Stimulated activated CD8-positive, alpha-beta memory T cell treated with anti-CD3 and anti-CD28 coated beads, Interleukin-4, amount 100 ng/mL, for 24 hours (primary cell): Measurements from ENCODE around the gene APBA2.

Source experiments
- DNase-seq: peaks from one replicate; pipeline ENCODE4 v3.0.0-alpha.2; 2020; ENCODE audit warnings: low read depth

Gene APBA2

DNA sequence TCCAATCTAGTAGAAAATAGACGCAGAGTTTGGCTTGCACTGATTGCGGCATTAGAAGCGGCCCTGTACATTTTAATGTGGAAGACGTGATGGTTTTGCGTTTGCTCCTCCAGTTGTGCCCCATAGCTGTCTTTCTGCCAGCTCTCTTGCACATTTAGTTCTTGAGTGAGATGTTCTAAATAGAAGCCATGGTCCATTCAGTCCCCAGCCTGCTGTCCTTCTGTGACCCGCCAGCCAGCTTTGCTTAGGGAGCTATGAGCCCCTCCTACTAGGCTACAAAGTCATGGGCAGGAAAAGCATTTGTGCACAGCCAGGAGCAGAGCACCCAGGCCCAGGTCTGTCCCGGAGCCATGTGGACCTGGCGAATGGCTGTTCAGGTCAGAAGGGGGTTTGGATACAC, 50.3 kb downstream of the APBA2 start:
- no peak for DNase-seq

DNA sequence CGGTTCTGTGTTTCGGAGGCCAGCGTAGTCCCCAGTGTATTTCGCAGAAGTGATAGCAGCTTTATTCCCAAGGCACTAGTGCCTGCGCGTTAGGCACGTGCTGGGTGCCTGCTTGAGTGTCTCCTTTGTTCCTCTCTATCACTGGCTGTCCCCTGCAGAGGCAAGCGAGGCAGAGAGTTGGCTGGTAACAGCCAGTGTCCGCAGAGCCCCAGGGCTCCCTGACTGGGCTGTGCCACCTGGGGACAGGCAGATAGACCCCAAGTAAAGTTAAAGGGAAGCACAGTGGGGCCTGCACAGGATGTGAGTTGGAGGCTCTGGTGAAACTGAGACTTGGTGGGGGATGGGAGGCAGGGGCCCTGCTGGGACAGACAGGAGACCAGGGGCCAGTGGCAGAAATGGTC, 50.7 kb downstream of the APBA2 start:
- DNase-seq, result no peak

DNA sequence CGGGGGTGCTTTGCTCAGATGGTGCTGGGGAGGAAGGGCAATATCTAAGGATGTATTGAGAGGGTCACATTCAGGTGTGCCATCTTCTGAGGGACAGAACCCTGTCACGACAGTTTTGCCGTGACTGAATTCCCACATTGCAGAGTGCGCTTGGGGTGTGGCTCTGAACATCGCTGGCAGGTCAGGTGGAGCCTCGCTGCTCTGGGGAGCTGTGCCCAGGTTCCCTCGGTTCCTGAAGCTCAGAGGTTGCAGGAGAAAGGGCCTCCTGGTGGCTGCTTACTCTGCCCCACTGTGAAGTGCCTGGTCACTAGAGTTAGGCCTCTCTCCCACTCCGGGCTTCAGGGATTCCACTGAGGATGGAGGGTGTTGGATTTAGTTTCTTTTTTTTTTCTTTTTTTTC, 51.5 kb downstream of the APBA2 start:
- no peak for DNase-seq

DNA sequence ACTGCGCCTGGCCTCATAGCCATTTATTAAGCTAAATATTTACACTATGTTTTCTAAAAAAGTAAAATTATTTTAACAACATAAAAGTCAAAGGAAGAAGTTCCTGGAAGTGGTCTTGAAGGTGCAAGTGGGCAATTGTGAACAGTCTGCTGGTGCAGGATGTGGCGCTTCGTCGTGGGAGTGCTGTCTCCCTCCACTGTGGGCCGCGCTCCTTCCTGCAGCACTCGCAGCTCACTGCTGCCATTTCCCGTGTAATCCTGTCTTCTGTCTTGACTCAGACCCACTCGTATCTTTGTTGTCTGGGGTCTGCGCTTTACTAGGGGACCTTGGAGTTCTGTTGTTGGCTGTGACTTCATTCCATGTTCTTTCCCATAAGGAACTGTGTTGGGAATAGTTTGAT, 56.3 kb downstream of the APBA2 start:
- peak; percentile 38 for DNase-seq

DNA sequence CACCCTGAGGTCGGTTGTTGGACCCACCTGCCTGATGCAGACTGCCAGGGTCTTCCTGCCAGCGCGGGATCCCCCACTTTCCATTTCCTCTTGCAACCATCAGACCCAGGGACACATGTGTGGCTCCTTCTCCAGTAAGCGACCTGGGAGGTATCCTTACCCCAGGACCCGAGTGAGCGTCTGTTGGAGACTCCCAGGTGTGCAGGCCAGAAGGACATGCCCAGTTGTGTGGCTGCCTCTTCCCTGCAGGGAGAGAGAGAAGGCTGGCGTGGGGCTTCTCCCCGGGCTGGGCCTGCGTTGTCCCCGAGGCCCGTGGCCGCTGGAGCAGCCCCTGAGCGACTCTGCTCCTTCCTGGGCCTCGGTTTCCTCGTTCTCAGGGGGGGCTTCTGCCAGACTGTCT, 56.8 kb downstream of the APBA2 start:
- no peak for DNase-seq

DNA sequence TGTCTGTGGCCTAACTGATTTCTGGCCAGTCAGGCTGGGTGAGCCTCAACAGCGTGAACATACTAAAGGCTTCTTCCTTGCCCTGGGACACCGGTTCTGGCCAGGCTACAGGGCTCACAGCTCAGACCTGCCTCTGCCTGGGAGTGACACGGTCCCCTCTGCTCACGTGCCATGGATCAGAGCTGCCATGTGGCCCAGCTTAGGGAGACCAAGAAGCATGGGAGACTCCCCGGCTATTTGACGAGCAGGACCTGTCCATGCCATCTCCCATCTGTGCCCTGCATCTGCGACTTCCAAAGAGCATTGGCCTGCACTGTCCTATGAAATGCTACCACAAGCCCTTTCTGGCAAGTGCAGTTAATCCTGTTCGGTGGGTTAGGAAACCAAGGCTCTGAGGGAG, 57.4 kb downstream of the APBA2 start:
- no peak for DNase-seq

DNA sequence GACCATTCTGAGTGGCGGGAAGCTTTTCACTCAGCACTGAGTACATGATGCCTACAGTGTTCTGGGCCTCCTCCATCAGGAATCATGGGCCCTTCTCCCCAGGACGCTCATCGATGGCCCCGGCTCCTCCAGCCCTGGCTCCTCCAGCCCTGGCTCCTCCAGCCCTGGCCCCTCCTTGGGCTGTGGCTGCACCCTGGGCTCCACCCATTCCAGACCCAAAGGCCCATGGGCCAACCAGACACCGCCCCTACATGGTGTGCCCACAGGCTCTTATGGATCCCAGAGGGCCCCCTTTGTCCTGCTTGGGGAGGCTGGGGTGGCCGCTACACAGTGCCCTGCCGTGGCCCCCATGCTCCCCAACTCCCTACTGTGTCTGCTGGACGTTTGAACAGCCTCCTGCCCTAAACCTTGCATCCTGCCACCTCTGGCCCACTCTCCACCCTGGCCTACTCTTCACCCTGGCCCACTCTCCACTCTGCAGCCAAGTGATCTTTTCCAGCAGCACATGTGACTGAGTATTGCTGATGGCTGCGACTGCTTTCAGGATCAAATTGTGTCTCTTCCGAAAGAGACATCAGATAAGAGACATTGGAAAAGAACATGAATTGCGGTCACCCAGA, 57.9 kb downstream of the APBA2 start:
- no peak for DNase-seq

DNA sequence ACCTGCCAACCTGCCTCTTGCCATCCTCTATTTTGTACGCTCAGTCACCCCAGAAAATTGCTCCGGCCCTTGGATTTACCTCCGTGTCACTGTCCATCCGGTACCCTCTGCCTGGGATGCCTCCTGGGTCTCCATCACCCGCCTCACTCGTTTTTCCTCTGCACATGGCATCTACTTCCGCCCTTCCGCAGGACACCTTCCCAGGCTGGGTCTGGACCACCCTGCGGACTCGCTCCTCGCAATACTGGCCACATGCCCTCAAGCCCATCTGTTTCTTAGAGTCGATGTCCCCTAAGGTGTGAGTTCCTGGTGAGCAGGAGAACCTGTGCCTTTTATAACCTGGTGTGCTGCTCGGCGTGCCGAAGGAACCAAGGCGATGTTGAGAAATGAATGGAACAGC, 58.5 kb downstream of the APBA2 start:
- DNase-seq, result no peak

DNA sequence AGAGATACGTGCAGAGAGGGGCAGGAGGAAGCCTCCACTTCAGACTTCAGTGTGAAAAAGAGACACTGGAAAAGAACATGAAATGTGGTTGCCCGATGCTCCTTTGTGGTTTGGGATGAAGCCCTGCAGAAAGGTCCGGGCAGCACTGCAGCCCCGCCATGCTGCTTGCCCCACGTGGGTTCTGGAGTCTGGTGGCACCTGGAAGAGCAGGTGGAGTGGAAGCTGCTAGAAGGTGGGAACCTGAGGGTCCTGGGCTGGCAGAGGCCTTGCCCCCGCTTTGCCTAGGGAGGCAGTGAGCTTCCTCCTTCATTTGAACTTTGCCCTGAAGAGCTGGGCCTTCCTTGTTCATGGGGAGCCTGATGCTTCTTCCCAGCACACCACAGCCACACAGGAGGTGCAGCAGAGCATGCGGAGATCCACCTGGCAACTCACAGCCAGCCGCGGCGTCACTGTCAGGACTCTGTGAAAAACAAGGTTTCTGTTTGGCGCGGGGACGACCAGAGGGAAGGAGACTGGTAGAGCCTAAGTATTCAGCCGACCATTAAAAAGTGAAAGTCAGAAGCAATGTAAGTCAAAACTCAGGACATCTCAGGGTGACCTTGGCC, 59.0 kb downstream of the APBA2 start:
- DNase-seq, result no peak

DNA sequence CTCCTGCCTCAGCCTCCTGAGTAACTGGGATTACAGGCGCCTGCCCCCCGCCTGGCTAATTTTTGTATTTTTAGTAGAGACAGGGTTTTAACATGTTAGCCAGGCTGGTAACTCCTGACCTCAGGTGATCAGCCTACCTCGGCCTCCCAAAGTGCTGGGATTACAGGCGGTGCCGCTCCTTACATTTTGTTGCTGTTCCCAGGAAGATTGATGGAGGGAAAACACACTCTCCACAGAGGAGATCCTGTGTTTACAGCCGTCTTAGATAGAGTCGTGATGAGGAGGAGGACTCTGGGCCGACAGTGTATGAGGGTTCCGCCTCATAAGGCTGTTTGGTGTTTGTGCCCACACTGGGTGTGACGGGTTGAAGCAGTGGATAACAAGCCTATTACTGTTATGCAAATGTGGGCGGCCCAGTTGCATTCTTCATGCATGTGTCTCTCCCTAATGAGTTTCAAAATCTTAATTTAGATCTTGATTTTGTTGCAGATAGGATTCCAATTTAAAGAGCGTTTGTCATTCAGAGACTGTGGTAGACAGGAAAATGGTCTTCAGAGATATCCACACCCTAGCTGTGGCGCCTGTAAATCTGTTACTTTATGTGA, 60.0 kb downstream of the APBA2 start:
- DNase-seq, result no peak

DNA sequence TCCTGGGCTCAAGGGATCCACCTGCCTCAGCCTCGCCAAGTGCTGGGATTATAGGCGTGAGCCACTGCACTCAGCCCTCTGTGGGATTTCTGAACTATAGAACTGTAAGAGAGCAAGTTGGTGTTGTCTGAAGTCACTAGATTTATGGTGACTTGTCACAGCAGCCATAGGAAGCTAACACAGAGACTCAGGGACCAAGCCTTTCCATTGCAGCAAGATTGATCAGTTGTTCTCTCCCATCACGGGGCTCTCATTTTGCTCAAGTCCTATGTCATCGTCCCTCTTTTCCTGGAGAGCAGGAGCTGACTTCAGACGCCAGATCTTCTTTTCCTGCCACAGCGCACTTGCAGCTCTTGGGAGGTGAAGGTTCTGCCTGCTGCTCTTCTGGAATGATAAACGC, 61.0 kb downstream of the APBA2 start:
- no peak for DNase-seq

DNA sequence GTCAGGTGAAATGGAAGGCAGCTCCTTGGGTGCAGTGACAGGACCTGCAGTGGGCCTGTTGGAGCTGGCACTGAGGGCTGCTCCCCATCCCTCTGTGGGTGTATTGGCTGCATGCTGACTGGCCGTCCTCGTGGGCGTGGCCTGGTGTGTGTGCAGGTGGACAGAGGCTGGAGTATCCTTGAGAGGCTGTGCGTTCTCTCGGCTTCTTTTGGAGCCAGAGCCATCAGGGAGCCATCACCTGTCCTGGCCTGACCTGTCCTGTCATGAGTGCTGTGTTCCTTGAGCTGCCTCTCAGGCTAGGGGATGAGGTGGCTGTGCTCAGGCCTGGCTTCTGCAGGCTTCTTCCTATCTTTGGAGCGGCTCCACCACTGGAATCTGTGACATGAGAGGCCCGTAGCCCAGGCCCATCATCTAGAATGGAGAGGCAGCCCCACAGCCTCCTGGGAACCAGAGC, 61.5 kb downstream of the APBA2 start:
- DNase-seq, result no peak

DNA sequence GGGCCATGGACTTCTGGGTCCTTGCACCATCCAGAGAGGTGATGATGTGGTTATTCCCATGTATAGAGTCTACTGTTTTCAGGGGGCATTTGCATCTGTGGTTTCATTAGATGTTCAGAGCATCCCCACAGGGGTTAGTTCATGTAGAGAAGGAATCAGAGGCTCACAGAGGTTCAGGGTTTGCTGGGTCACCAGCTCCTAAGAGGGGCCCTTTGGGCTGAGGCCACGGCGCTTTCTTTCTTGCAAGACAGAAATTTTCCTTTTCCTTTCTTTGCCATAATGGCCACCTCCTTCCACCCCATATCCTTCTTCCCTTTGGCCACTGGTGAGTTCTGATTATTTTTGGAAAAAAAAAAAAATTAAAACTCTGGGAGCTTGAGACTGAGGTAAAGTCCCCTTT, 62.3 kb downstream of the APBA2 start:
- no peak for DNase-seq

DNA sequence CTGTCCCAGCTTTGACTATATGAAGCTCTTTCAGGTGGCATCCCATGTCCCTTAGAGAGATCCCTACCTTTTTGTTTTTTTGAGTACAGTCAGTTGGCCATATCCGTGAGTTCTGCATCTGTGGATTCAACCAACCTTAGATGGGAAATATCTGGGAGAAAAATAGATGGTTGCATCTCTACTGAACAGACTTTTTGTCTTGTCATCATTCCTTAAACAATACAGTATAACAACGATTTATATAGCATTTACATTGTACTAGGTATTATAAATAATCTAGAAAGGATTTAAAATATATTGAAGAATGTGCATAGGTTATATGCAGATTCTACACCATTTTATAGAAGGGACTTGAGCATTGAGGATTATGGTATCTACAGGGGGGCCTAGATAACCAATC, 65.1 kb downstream of the APBA2 start:
- DNase-seq, result no peak

DNA sequence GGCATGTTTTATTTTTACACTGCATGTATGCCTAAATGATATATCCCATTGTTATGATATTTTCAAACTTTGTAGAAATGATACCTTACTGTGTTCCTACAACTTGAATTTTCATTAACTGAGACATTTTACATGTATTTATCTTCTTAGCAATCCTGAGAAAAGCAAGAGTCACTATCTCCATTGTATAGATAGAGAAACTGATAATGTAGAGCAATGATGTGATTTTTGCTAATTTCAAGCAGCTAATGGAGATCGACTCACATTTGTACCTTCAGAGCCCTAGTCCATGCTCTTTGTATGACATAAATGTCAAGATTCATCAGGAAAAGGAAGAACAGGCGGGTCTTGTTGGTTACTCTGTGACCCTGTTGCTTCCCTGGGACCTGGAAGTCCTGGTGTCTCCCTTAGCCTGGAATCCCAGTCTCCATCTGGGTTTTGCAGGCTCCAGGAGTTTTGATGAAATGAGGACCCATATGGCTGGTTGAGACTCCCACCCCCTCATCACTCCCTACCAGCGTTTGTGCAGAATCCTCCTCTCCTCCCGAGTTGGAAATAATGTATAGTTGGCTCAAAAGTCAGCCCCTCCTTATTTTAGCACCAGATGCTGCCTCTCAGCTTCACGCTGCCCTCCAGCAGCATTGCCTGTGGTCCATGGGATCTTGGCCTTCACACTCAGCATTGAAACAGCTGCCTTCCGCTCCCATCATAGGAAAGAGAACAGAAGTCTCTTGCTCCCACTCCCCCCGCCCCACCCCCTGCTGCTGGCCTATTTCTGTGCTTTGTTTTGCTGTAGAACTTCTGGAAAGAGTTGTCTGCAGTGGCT, 67.1 kb downstream of the APBA2 start:
- no peak for DNase-seq

DNA sequence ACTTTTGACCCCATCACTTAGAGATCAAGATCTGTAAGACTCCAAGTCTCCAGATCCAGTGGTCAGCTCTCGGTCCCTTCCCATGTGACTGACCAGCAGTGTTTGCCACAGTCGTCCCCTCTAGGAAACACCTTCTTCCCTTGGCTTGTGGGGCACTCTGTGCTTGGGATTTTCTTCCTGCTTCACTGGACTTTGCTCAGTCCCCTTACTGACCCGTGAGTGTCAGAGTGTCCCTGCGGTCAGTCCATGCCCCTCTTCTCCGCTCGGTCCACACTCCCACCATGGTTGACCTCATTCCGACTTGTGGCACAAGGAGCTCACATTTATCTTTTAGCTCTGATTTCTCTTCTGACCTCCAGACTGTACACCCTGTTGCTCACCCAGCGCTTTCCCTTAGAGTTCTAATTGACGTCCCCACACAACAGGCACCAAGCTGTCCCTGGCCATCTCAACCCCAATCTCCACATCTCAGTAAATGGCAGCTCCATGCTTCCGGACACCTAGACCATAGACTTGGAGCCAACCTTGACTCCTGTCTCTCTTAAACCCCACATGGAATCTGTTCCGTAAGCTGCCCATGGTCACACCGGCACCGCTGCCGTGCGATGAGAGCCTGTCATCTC, 67.9 kb downstream of the APBA2 start:
- DNase-seq, result no peak

DNA sequence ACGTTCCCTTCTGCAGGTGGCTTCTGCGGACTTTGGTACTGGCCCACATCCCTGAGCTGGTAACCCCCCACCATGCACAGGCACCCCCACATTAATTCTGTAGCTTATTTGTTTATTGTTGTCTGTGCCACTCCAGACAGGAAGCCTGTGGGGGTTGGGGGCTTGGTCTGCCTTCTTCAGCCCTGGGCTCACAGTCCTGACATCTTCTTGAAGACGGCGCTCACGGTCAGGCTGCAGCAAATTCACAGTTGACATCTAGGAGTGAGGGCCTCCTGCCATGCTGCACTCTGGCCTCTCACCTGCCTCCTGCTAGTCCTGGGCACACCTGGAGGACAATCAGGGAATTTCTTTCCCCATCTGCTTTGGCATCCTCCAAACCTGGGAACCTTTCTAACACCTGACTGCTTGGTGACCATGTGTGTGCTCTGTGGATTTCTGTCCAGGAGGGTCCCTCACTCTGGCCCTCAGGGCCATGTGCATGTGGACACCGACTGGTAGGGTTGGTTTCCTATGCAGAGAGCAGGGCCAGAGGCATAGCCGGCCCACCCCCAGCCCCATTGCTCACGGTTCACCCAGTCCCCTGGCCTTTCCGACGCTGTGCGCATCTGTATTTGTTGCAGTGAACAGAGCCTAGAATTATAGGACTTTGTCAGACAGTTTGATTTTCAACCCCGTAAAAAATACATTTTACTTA, 68.8 kb downstream of the APBA2 start:
- no peak for DNase-seq

DNA sequence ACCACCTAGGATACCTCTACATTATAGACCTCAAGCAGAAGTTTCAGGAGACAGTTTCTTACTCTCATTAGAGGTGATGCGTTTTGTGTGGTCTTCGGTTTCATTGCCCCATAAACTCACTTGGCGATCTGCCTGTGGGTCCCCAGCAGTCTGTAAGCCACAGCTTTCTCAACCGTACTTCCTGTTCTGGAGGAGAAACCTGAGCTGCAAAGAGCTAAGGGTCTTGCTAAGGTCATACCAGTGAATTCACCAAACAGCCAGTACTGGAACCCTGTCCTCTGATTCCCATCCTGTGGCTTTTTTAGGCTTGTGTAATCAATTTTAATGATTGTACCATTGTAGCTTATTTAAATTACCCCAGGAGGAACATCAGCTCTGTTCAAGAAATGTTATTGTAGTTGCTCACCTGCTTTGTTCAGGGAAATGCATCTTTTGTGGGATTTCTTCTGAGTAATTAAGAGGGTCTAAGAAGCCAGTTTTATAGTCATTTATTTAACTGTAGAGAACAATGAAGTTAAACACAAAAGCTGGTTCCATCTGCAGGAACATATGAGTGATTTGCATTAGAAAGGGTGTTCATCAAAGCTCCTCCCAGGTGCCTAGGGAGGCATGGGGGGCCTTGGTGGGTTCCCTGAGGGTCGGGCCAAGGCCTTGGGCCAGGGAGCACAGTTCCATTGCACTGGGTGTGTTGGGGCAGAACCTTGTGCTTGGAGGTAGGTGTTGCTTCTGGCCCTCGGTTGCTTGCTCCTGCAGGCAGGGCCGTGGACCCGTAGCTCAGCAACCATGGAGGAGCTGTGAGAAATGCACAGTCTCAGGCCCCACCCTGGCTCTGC, 69.6 kb downstream of the APBA2 start:
- DNase-seq, result no peak

DNA sequence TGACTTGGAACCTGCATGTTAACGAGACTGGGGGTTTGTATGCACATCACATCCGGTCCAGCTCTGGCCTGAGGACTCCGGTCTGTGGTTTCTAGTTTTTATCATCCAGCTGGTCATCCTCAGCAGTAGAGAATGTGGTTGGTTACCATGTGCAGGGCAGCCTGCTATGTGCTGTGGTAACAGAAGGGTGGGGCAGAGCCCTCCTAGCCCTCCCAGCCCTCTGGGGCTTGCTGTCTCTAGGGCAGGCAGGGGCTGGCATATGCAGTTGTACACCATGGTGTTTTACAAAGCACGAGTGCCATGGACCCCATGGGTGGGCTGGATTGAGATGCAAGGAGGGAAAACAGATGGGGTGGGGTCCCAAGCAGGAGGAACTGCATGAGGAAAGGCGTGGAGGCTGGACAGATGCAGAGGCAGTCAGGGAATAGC, 70.2 kb downstream of the APBA2 start:
- DNase-seq, result no peak

DNA sequence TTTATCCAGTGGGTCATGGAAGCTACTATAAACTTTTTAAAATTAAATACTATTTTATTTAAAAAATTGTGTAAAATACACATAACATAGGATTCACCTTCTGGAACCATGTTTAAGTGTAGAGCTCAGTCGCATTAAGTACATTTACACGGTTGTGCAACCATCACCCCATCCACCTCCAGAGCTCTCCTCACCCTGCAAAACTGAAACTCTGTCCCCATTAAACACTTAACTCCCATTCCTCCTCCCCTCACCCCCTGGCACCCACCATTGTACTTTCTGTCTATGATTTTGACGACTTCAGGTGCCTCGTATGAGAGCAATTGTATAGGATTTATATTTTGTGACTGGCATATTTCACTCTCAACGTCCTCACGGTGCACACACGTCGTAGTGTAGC, 70.7 kb downstream of the APBA2 start:
- no peak for DNase-seq
